ENCODE measurements around the gene CLASRP. TPM values are rescaled to one million over a fixed set of nuclear protein-coding genes. Genes with fewer than 3 reads are reported as not detected.

CLASRP gene
- total RNA-seq, 4 donors from 2014 or later = 23.3 to 86.7 (median 44.0) TPM

DNA sequence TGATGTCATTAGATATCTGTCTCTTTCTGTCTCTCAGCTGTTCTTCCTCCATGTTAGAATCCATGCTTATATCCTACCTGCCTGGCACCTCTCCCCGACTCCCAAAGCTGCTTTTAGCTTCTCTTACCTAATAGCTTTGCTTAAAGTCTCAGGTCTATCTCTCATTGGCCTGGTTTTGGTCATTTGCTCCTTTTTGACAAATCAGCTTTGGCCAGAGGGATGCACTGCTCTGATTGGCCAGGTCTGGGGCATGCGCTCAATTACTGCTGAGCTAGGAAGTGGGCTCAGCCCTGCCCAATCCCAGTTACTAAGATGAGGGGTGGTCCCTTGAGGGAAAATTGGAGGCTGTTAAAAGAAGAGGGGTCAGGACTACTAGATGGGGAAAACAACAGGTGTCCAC, 11.5 kb upstream of the CLASRP start:
- TF ChIP-seq, protein P1, sequence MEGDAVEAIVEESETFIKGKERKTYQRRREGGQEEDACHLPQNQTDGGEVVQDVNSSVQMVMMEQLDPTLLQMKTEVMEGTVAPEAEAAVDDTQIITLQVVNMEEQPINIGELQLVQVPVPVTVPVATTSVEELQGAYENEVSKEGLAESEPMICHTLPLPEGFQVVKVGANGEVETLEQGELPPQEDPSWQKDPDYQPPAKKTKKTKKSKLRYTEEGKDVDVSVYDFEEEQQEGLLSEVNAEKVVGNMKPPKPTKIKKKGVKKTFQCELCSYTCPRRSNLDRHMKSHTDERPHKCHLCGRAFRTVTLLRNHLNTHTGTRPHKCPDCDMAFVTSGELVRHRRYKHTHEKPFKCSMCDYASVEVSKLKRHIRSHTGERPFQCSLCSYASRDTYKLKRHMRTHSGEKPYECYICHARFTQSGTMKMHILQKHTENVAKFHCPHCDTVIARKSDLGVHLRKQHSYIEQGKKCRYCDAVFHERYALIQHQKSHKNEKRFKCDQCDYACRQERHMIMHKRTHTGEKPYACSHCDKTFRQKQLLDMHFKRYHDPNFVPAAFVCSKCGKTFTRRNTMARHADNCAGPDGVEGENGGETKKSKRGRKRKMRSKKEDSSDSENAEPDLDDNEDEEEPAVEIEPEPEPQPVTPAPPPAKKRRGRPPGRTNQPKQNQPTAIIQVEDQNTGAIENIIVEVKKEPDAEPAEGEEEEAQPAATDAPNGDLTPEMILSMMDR (IDR thresholded peaks at IDR 0.05; ENCODE audit: low read depth) = no peak

DNA sequence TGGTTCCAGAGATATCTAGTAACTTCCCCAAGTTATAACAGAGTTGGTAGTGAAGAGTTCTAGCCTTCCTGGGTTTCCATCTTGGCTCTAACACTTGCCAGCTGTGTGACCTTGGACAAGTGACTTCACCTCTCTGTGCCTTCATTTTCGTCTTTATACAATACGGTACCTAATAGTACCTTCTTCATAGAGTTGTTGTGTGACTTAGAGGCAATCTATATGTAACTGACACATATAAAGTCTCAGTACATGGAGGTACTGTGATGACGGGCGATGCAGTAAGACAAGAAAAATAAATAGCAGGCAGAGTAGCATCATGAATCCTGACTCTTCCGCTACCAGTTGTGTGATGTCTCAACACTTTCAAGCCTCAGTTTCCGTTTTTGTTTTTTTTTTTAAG, 8.0 kb upstream of the CLASRP start:
- TF ChIP-seq, protein P1 (IDR thresholded peaks at IDR 0.05; ENCODE audit: low read depth) = no peak

DNA sequence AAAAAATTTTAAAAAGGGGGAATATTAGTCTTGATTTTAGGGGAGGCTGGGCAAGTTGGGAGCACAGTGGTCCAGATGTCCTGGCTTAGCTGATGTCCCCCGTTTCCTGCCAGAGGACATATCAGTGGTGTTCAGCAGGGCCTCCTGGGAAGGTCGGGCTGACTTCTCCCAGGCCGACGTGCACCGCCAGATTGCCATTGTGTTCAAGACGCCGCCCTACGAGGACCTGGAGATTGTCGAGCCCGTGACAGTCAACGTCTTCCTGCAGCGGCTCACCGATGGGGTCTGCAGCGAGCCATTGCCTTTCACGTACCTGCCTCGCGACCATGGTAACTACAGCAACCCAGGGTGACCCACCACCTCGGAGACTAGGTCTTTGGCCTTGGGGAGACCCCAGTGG, 6.4 kb upstream of the CLASRP start:
- TF ChIP-seq, protein P1 (IDR thresholded peaks at IDR 0.05; ENCODE audit: low read depth) = no peak

DNA sequence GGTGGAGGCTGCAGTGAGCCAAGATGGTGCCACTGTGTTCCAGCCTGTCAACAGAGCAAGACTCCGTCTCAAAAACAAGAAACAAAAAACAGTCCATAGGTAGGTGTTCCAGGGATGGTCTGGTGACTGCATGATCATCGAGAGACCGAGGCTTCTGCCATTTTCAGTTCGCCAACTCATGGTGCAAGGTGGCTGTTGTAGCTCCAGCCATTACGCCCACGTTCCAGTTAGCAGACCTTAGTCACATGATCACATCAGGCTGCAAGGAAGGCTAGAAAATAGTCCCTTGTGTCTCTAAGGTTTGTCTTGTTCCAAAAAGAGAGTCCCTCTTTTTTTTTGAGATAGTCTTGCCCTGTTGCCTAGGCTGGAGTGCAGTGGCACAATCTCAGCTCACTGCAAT, 3.1 kb upstream of the CLASRP start:
- TF ChIP-seq, protein P1 (IDR thresholded peaks at IDR 0.05; ENCODE audit: low read depth) = no peak

DNA sequence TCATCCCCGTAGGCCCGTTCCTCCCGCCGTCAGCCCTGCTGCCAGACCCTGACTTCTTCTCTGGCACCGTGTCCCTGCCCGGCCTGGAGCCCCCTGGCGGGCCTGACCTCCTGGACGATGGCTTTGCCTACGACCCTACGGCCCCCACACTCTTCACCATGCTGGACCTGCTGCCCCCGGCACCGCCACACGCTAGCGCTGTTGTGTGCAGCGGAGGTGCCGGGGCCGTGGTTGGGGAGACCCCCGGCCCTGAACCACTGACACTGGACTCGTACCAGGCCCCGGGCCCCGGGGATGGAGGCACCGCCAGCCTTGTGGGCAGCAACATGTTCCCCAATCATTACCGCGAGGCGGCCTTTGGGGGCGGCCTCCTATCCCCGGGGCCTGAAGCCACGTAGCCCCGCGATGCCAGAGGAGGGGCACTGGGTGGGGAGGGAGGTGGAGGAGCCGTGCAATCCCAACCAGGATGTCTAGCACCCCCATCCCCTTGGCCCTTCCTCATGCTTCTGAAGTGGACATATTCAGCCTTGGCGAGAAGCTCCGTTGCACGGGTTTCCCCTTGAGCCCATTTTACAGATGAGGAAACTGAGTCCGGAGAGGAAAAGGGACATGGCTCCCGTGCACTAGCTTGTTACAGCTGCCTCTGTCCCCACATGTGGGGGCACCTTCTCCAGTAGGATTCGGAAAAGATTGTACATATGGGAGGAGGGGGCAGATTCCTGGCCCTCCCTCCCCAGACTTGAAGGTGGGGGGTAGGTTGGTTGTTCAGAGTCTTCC, 1.3 kb upstream of the CLASRP start:
- TF ChIP-seq, protein P1 (IDR thresholded peaks at IDR 0.05; ENCODE audit: low read depth) = no peak

DNA sequence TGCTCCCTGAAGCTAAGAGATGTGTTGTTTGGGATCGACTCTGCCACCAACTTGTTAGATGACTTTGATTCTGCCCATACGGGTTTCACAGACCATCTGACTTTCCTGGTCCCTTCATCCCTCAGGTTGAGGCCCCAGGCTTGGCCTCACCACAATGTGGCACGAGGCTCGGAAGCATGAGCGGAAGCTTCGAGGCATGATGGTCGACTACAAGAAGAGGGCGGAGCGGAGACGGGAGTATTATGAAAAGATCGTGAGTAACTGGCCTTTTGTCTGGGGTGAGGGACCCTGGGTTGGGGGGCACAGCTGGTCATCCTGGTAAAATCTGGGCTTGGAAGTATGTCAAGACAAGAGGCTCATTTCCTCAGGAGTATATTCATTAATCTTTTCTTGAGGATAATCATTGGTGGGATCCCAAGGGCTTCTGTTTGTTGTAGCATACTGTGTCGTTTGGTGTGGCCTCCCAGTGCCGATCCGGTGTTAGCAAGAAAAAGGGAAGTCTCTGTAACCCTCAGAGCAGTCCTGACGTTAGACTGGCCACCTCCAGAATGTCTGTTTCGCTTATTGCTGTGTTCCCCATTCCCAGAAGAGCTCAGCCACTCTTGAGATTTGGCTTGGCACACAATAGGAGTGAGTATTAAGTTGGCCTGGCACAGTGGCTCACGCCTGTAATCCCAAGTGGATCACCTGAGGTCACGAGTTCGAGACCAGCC, 1.4 kb downstream of the CLASRP start:
- TF ChIP-seq, protein P1 (IDR thresholded peaks at IDR 0.05; ENCODE audit: low read depth) = no peak

DNA sequence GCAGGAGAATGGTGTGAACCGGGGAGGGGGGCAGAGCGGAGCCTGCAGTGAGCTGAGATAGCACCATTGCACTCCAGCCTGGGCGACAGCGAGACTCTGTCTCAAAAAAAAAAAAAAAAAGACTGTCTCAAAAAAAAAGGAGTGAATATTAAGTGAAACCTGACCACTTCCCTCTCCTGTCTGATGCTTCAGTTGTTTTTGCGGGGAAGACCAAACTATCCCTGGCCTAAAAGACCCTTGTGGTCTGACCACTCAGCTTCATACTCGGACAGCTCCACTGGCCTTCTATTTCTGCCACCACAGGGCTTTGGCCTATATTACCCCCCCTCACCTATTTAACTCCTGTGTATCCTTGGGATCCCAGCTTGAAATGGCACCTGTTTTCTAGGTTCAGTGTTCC, 2.3 kb downstream of the CLASRP start:
- TF ChIP-seq, protein P1 (IDR thresholded peaks at IDR 0.05; ENCODE audit: low read depth) = no peak
